Smooth muscle cell (in vitro differentiated cells): ENCODE measurements around the gene TTC31. TPM values are rescaled to one million over a fixed set of nuclear protein-coding genes. Genes with fewer than 3 reads are reported as not detected.

Experiments used
- DNase-seq: peaks from one replicate; lab custom pipeline; 2025; ENCODE audit not compliant: unreplicated experiment; lab: John Stamatoyannopoulos, UW
- H2AFZ ChIP-seq: fragments of 200-600 bp; sonication (generic); 2 replicates; pipeline ENCODE4 v1.6.0; 2016; ENCODE audit warnings: antibody characterized with exemption, low read depth, mild to moderate bottlenecking
- H3F3A ChIP-seq: fragments of 200-600 bp; sonication (generic); 2 replicates; pipeline ENCODE4 v1.6.0; 2017; ENCODE audit warnings: antibody characterized with exemption, low read depth
- H3K27ac ChIP-seq: fragments of 200-600 bp; sonication (generic); 2 replicates; pipeline ENCODE4 v1.5.1; 2016; ENCODE audit warnings: low read depth, mild to moderate bottlenecking
- H3K27me3 ChIP-seq: fragments of 200-600 bp; sonication (generic); 2 replicates; pipeline ENCODE4 v1.6.1; 2016; ENCODE audit warnings: low read depth, mild to moderate bottlenecking
- H3K36me3 ChIP-seq: fragments of 200-600 bp; sonication (generic); 2 replicates; pipeline ENCODE4 v1.5.1; 2016; ENCODE audit warnings: low read depth
- H3K4me1 ChIP-seq: fragments of 200-600 bp; sonication (generic); 2 replicates; pipeline ENCODE4 v1.5.1; 2016; ENCODE audit warnings: low read depth
- H3K4me2 ChIP-seq: fragments of 200-600 bp; sonication (generic); 2 replicates; pipeline ENCODE4 v1.6.0; 2016; ENCODE audit warnings: mild to moderate bottlenecking
- H3K4me3 ChIP-seq: fragments of 200-600 bp; sonication (generic); 2 replicates; pipeline ENCODE4 v1.5.1; 2016; ENCODE audit warnings: mild to moderate bottlenecking
- H3K79me2 ChIP-seq: fragments of 200-600 bp; sonication (generic); 2 replicates; pipeline ENCODE4 v1.6.0; 2016; ENCODE audit warnings: low read depth, mild to moderate bottlenecking
- H3K9ac ChIP-seq: fragments of 200-600 bp; sonication (generic); 2 replicates; pipeline ENCODE4 v1.6.0; 2016; ENCODE audit warnings: low read depth
- H3K9me3 ChIP-seq: fragments of 200-600 bp; sonication (generic); replicated peaks from 2 replicates; pipeline ENCODE4 v1.5.1; 2016; ENCODE audit warnings: low read depth
- H4K20me1 ChIP-seq: fragments of 200-600 bp; sonication (generic); 2 replicates; pipeline ENCODE4 v1.6.0; 2016; ENCODE audit warnings: low read depth
- CTCF ChIP-seq: fragments of 200-600 bp; sonication (generic); IDR thresholded peaks from 2 replicates; pipeline ENCODE4 v1.5.1; 2017; ENCODE audit warnings: borderline replicate concordance, mild to moderate bottlenecking, antibody characterized with exemption; ENCODE audit not compliant: insufficient read depth, poor library complexity, severe bottlenecking
- WGBS: methylation state at CpG from one replicate; pipeline ENCODE4 v1.1.7; 2016; ENCODE audit warnings: low lambda C conversion rate; 5-methylcytosine and 5-hydroxymethylcytosine counted together
- polyA plus RNA-seq: library from polyadenylated mRNA; unstranded; fragments of >200 nt; fragmentation: Nextera tagmentation; extraction: Ambion mirVana; gene quantifications from 2 replicates; pipeline ENCODE4 v1.2.1, GENCODE V29; 2016
- total RNA-seq: library from RNA; depleted of rRNA; stranded (reverse); fragments of >200 nt; gene quantifications from 2 replicates; pipeline ENCODE4 v1.2.3, GENCODE V29; 2014

The TTC31 gene
- total and polyA plus RNA-seq, 2 experiments from 2014 or later: 17.3 to 23.3 TPM

GRCh38 chr2:74489906-74490305 lies 7.0 kb downstream of the TTC31 start:
- Histone ChIP-seq H3K36me3 (no peaks in the 10 kb centered on the region), H4K20me1 (no peaks in the 10 kb centered on the region), H2AFZ (no peak overlapping the region), H3F3A (no peaks in the 10 kb centered on the region), H3K4me3 (no peak overlapping the region), H3K9ac (no peak overlapping the region), H3K27me3 (no peaks in the 10 kb centered on the region), H3K4me2 (no peak overlapping the region), H3K27ac (no peak overlapping the region), H3K9me3 (no peaks in the 10 kb centered on the region), H3K4me1 (no peaks in the 10 kb centered on the region), H3K79me2 (peaks cover 2% of the 10 kb centered on the region)
- WGBS: 97% methylated on average over 8 of the region's 9 CpGs
- no peak for TF ChIP-seq CTCF
- DNase-seq: no peak

GRCh38 chr2:74491648-74492544 lies 9.0 kb downstream of the TTC31 start:
- Histone ChIP-seq H3K9ac (no peak overlapping the region), H3K79me2 (no peaks in the 10 kb centered on the region), H3K9me3 (no peaks in the 10 kb centered on the region), H3K4me1 (no peaks in the 10 kb centered on the region), H3F3A (peaks cover 5% of the 10 kb centered on the region), H3K27ac (no peak overlapping the region), H3K36me3 (no peaks in the 10 kb centered on the region), H3K27me3 (peaks cover 2% of the 10 kb centered on the region), H3K4me3 (no peak overlapping the region), H2AFZ (no peak overlapping the region), H3K4me2 (no peak overlapping the region), H4K20me1 (no peaks in the 10 kb centered on the region)
- DNase-seq: no peak
- 95% methylated on average over 12 of the region's 12 CpGs for WGBS
- TF ChIP-seq CTCF: no peak

GRCh38 chr2:74493546-74493945 lies 10.7 kb downstream of the TTC31 start:
- no peak overlapping the region for H3K4me3 ChIP-seq
- DNase-seq: no peak
- H3K36me3 ChIP-seq: no peaks in the 10 kb centered on the region
- H3K27me3 ChIP-seq: peaks cover 18% of the 10 kb centered on the region
- no peaks in the 10 kb centered on the region for H3K79me2 ChIP-seq
- H3K27ac ChIP-seq: no peak overlapping the region
- H2AFZ ChIP-seq: no peak overlapping the region
- H4K20me1 ChIP-seq: no peaks in the 10 kb centered on the region
- WGBS: 95% methylated on average over 3 of the region's 3 CpGs
- peaks cover 5% of the 10 kb centered on the region for H3F3A ChIP-seq
- H3K9ac ChIP-seq: no peak overlapping the region
- H3K4me2 ChIP-seq: no peak overlapping the region
- H3K9me3 ChIP-seq: no peaks in the 10 kb centered on the region
- H3K4me1 ChIP-seq: peaks cover 10% of the 10 kb centered on the region
- no peak for TF ChIP-seq CTCF
